Measurements from ENCODE around the gene LYPD6B.

The LYPD6B gene

DNA sequence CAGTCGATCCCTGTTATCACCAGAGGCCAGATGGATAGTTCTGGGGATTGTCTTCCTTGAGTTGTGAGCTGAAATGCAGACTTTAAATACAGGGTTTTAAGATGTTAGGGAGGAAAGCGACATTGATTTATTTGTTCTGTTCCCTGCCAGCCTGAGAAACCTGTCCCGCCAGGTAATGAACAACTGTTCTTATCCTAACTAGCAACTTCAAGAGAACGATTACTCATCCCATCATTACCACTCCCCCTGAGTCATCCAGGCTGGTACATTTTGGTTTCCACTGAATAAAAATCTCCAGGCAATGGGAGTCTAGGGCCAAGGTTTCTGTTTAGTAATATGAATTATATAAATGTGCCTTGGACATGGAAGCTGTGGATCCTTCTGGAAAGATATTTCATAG lies 131.2 kb downstream of the LYPD6B start:
- CTCF ChIA-PET, result interaction anchor here (0.5 to 0.6 kb wide), 2 partner anchors 10 to 14 kb away, joined by 3 to 4 read pairs; no protein-coding TSS in a partner anchor
- no peak for TF ChIP-seq CTCF (conservative IDR thresholded peaks at IDR 0.05; ENCODE audit: low read depth)
- DNase-seq (ENCODE audit: low spot score), result peak; percentile 86
- POLR2A ChIA-PET (ENCODE audit: low non-redundant PET), result no interaction called here
- H3K27ac ChIP-seq, result no peak overlapping the region

- no peak for DNase-seq (ENCODE audit: low spot score)
- ChIA-PET POLR2A (ENCODE audit: low non-redundant PET) (no interaction called here), CTCF (interaction anchor here (0.5 kb wide), 1 partner anchor 14 kb away, joined by 4 read pairs; no protein-coding TSS in a partner anchor)
- no peak for TF ChIP-seq CTCF (conservative IDR thresholded peaks at IDR 0.05; ENCODE audit: low read depth)
- H3K27ac ChIP-seq, result no peak overlapping the region
Observed at GRCh38 chr2:149170156-149170555, 131.7 kb downstream of the LYPD6B start.

DNA sequence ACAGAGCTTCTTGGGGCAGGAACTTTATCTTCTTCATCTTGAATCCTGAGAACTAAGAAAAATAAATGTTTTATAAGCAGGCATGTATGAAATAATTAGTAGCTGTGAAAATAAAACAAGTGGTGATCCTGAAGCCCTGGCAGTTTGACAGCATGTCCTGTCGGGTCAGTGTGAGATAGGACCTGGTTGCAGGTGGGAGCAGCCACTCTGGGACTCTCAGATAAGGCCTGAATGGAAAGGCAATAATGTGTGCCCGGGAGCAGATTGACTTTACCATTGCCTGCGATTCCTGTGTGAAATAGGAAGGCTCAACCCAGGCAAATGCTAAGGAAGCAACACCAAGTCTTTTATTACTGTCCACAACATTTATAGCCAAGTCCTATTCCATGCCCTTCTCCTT lies 132.4 kb downstream of the LYPD6B start:
- TF ChIP-seq CTCF (conservative IDR thresholded peaks at IDR 0.05; ENCODE audit: low read depth), result no peak
- POLR2A ChIA-PET (ENCODE audit: low non-redundant PET), result no interaction called here
- CTCF ChIA-PET, result no interaction called here
- no peak overlapping the region for H3K27ac ChIP-seq
- no peak for DNase-seq (ENCODE audit: low spot score)

DNA sequence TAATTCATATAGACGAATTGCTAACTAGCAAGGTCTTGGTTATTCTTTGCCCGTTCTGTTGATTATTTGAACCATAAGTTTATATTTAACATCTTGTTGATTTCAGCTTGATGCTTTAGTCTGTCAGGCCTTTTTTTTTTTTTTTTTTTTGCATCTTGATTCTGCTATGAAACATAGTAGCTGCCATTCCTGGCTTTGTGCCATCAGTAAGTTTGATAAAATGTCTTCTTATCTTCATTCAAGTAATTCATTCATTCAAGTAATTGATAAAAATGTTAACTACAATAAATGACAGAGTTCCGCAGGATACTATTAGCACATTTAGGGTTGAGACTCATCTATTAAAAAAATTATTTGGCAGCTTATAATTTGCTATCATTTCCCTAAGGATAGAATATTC lies 134.7 kb downstream of the LYPD6B start:
- no peak for TF ChIP-seq CTCF (conservative IDR thresholded peaks at IDR 0.05; ENCODE audit: low read depth)
- no peak overlapping the region for H3K27ac ChIP-seq
- ChIA-PET POLR2A (ENCODE audit: low non-redundant PET) (no interaction called here), CTCF (interaction anchor here (0.7 kb wide), 1 partner anchor 10 kb away, joined by 3 read pairs; no protein-coding TSS in a partner anchor)
- DNase-seq (ENCODE audit: low spot score), result no peak

GRCh38 chr2:149175956-149176355 lies 137.5 kb downstream of the LYPD6B start:
- DNase-seq (ENCODE audit: low spot score), result no peak
- TF ChIP-seq CTCF (conservative IDR thresholded peaks at IDR 0.05; ENCODE audit: low read depth), result no peak
- ChIA-PET POLR2A (ENCODE audit: low non-redundant PET) (no interaction called here), CTCF (no interaction called here)
- H3K27ac ChIP-seq, result no peak overlapping the region

DNA sequence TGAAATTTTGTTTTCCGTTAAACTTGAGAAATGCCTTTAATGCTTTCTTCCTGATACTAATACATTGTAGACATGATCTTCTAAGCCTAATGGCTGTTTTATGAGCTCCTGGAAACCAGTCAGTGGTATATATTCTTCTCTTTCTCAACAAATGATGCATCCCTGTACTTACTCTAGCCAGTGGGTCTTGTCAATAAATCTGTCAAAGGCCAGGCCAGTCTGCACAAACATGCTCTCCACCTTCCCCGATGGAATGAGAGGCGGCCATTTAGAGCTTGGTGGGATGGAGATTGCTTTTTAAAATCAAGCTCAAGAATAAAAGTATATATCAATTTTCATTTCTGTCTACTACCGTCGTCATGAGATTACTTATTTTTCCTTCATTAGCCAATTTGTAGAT lies 140.1 kb downstream of the LYPD6B start:
- no peak overlapping the region for H3K27ac ChIP-seq
- CTCF ChIA-PET, result no interaction called here
- no peak for TF ChIP-seq CTCF (conservative IDR thresholded peaks at IDR 0.05; ENCODE audit: low read depth)
- no peak for DNase-seq (ENCODE audit: low spot score)
- POLR2A ChIA-PET (ENCODE audit: low non-redundant PET), result no interaction called here
